Ovary (tissue), 3 donors: ENCODE results near the gene CCBE1.

ENCODE experiments used
- EP300 ChIP-seq: sonication (generic); formaldehyde crosslinking; IDR thresholded peaks from one replicate; pipeline ENCODE4 v1.6.1; 2017; ENCODE audit warnings: antibody characterized with exemption
- POLR2A ChIP-seq: fragments of 450-650 bp; IDR thresholded peaks from one replicate; pipeline ENCODE4 v1.6.1; 2017; ENCODE audit warnings: antibody characterized with exemption, mild to moderate bottlenecking, moderate library complexity
- TF ChIP-seq, protein P1 (sequence below), 3 donors: fragments of 450-650 bp in 2 of 3; fragments of 200-600 bp in 1 of 3; IDR thresholded peaks; one replicate each; pipeline versions ENCODE4 v1.5.1 to v1.8.0; 2016 to 2022; ENCODE audit warnings: antibody characterized with exemption in 3 of 3, mild to moderate bottlenecking in 1 of 3
- donor health status: DM: no; HTN: no; CAD: no.

DNA sequence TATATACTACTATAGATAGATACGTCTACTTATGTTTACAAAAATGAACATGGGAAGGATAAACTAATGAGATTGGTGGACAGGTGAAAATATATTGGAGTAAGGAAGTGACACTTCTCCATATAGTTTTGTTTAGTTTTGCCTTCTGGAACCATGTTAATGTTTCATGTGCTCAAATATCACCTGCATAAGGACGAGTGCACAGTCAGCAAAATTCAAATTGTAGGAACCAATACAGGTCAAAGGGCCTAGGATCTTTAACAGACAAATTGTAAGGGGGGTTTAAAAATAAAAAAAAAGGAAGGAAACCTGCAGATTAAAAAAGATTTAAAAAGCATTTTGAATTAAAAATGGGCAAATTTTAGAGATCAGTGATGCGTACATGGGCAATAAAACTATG, 104.6 kb downstream of the CCBE1 start:
- TF ChIP-seq, protein P1, sequence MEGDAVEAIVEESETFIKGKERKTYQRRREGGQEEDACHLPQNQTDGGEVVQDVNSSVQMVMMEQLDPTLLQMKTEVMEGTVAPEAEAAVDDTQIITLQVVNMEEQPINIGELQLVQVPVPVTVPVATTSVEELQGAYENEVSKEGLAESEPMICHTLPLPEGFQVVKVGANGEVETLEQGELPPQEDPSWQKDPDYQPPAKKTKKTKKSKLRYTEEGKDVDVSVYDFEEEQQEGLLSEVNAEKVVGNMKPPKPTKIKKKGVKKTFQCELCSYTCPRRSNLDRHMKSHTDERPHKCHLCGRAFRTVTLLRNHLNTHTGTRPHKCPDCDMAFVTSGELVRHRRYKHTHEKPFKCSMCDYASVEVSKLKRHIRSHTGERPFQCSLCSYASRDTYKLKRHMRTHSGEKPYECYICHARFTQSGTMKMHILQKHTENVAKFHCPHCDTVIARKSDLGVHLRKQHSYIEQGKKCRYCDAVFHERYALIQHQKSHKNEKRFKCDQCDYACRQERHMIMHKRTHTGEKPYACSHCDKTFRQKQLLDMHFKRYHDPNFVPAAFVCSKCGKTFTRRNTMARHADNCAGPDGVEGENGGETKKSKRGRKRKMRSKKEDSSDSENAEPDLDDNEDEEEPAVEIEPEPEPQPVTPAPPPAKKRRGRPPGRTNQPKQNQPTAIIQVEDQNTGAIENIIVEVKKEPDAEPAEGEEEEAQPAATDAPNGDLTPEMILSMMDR (IDR thresholded peaks at IDR 0.05), result no peak
- TF ChIP-seq POLR2A, result no peak
- TF ChIP-seq EP300, result no peak
